Measurements from ENCODE around the gene OR2T10.
"Not testable (repeated sequence)": the region's sequence is repeated elsewhere in the genome, so short reads cannot be mapped to it uniquely, and the experiment has no call there.

GRCh38 chr1:248551027-248551426 is 46.5 kb downstream of the OR2T10 start:
- TF ChIP-seq CTCF (conservative IDR thresholded peaks at IDR 0.05; ENCODE audit: low read depth, low read length); RFX5 (IDR thresholded peaks at IDR 0.05; ENCODE audit: low read depth, low read length); BHLHE40 (IDR thresholded peaks at IDR 0.05; ENCODE audit: low read depth, low read length); CEBPB (IDR thresholded peaks at IDR 0.05; ENCODE audit: low read depth, low read length); USF2 (IDR thresholded peaks at IDR 0.05; ENCODE audit: low read depth, low read length); CHD1 (IDR thresholded peaks at IDR 0.05; ENCODE audit: low read depth, low read length); POLR2A (IDR thresholded peaks at IDR 0.05; ENCODE audit: low read depth, low read length); RAD21 (IDR thresholded peaks at IDR 0.05; ENCODE audit: low read length); SMC3 (IDR thresholded peaks at IDR 0.05; ENCODE audit: low read depth, low read length): not testable (repeated sequence)

All from IMR-90 (cell line).